ENCODE results near the gene SLC5A4. TPM values are rescaled to one million over a fixed set of nuclear protein-coding genes. Genes with fewer than 3 reads are reported as not detected.

Gene SLC5A4
- total and polyA plus RNA-seq, 10 of the 15 experiments (the other 5 are each of a cell fraction or from before 2014, with no cell fraction given): not detected

GRCh38 chr22:32219026-32219425 is 36.1 kb downstream of the SLC5A4 start:
- no peak overlapping the region for H3K27ac ChIP-seq (ENCODE audit: control insufficient read depth, insufficient read depth)
- FAIRE-seq: no peak
- H3K4me1 ChIP-seq (ENCODE audit: control insufficient read depth, insufficient read depth, low read length): no peaks in the 10 kb centered on the region
- intact Hi-C loops (cut with micrococcal nuclease; ENCODE audit: unreplicated experiment): no loop called here
- SMC1A ChIA-PET (ENCODE audit: uncharacterized antibody, unreplicated experiment): no interaction called here
- in situ Hi-C loops (cut with MboI): no loop called here
- no peak overlapping the region for H3K4me2 ChIP-seq (ENCODE audit: control insufficient read depth, insufficient read depth)
- no peaks in the 10 kb centered on the region for H4K20me1 ChIP-seq (ENCODE audit: control insufficient read depth, insufficient read depth)
- no peaks in the 10 kb centered on the region for H3K9me3 ChIP-seq (replicated peaks; ENCODE audit: control insufficient read depth, insufficient read depth, low read length)
- no TSS peak for BruUV-seq (replicated peaks)
- CTCF ChIA-PET: interaction anchor here (0.8 kb wide), 1 partner anchor 249 kb away, joined by 3 read pairs; no protein-coding TSS in a partner anchor
- 86% methylated on average over 3 of the region's 3 CpGs for WGBS (ENCODE audit: insufficient coverage, insufficient replicate concordance, low lambda C conversion rate, missing lambda C conversion rate)
- RAD21 ChIA-PET (ENCODE audit: unreplicated experiment): no interaction called here
- H2AFZ ChIP-seq (ENCODE audit: control insufficient read depth, low read depth, low read length): no peak overlapping the region
- H3K36me3 ChIP-seq (ENCODE audit: control insufficient read depth in 2 of 2, insufficient read depth in 2 of 2, low read length in 1 of 2): no peaks in the 10 kb centered on the region
- H3K9ac ChIP-seq (ENCODE audit: control insufficient read depth, insufficient read depth, low read length): no peak overlapping the region
- no peak overlapping the region for H3K4me3 ChIP-seq
- ATAC-seq: no peak
- no peaks in the 10 kb centered on the region for H3K79me2 ChIP-seq (ENCODE audit: control insufficient read depth, insufficient read depth, low read length)
- no peak for DNase-seq (ENCODE audit: low read depth, low spot score)
- no peaks in the 10 kb centered on the region for H3K27me3 ChIP-seq (replicated peaks in 1 of 2; ENCODE audit: control insufficient read depth in 2 of 2, insufficient read depth in 2 of 2, low read length in 1 of 2)
- POLR2A ChIA-PET: no interaction called here
- no peak for TF ChIP-seq MYC (IDR thresholded peaks at IDR 0.05; ENCODE audit: insufficient read depth, insufficient read length, insufficient replicate concordance, low read length, severe bottlenecking)
- no peak for TF ChIP-seq USF2 (IDR thresholded peaks at IDR 0.05; ENCODE audit: borderline replicate concordance, low read depth, low read length)
- no peak for TF ChIP-seq BCL3 (IDR thresholded peaks at IDR 0.05; ENCODE audit: borderline replicate concordance, insufficient read depth, low read depth, low read length, poor library complexity, severe bottlenecking)
- no peak for TF ChIP-seq RAD21 (IDR thresholded peaks at IDR 0.05; ENCODE audit: insufficient read depth, low read depth, low read length)
- TF ChIP-seq TCF12 (IDR thresholded peaks at IDR 0.05; ENCODE audit: low read depth, low read length): no peak
- no peak for TF ChIP-seq RB1 (IDR thresholded peaks at IDR 0.05; ENCODE audit: borderline replicate concordance)
- no peak for TF ChIP-seq NRF1 (conservative IDR thresholded peaks at IDR 0.05; ENCODE audit: low read depth, low read length)
- TF ChIP-seq ZBTB4 (CRISPR knock-in tag; IDR thresholded peaks at IDR 0.05): no peak
- TF ChIP-seq JUND (IDR thresholded peaks at IDR 0.05; ENCODE audit: low read depth, low read length): no peak
- TF ChIP-seq NFYA (IDR thresholded peaks at IDR 0.05; ENCODE audit: borderline replicate concordance, low read depth, low read length): no peak
- TF ChIP-seq PML (IDR thresholded peaks at IDR 0.05; ENCODE audit: low read length): no peak
- TF ChIP-seq BACH1 (IDR thresholded peaks at IDR 0.05; ENCODE audit: borderline replicate concordance): no peak
- no peak for TF ChIP-seq FOXK2 (IDR thresholded peaks at IDR 0.05)
- TF ChIP-seq CEBPZ (IDR thresholded peaks at IDR 0.05; ENCODE audit: low read depth, low read length): no peak
- TF ChIP-seq SP1 (IDR thresholded peaks at IDR 0.05; ENCODE audit: low read depth, low read length): no peak
- no peak for TF ChIP-seq RBBP5 (conservative IDR thresholded peaks at IDR 0.05)
- no peak for TF ChIP-seq MYB (IDR thresholded peaks at IDR 0.05; ENCODE audit: borderline replicate concordance, low read depth, low read length)
